ENCODE data around the gene TLE2.
"Not testable (repeated sequence)": the region's sequence is repeated elsewhere in the genome, so short reads cannot be mapped to it uniquely, and the experiment has no call there.

The TLE2 gene

DNA sequence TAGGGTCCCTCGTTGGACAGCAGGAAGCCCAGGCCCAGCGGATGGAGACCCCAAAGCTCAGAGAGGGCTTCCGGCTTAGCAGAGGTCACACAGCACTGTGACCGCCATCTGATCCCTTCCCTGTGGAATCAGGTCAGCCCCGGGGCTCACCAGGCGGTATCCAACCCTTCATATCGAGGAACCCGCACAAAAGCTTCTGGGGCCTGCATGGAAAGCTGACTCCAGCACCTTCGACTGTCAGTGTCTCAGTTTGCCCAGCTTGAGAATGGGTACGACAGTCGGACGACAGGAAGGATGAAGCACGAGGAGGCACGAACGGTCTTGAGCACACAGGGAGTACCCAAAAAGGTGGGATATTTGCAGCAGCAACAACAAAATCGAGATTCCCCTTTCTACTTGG is 30.6 kb upstream of the TLE2 start:
- Mint-ChIP-seq H3K4me1 (peaks cover 71% of the 10 kb centered on the region), H3K27ac (peak overlapping the region in 1 of 2 donors; percentile 27), H3K27me3 (no peaks in the 10 kb centered on the region), H3K4me3 (peak overlapping the region in 1 of 2 donors; percentile 18), H3K9me3 (no peaks in the 10 kb centered on the region)
- DNase-seq = no peak
- ATAC-seq = no peak

GRCh38 chr19:3058821-3059314 is 29.8 kb upstream of the TLE2 start:
- no peak overlapping the region for H3K4me3 Mint-ChIP-seq
- H3K27ac Mint-ChIP-seq = no peak overlapping the region
- ATAC-seq (no peak), DNase-seq (no peak)
- peaks cover 78% of the 10 kb centered on the region for H3K4me1 Mint-ChIP-seq
- no peaks in the 10 kb centered on the region for H3K9me3 Mint-ChIP-seq
- H3K27me3 Mint-ChIP-seq = no peaks in the 10 kb centered on the region

- Mint-ChIP-seq H3K27ac (peak overlapping the region in 1 of 2 donors; percentile 4), H3K4me1 (peaks cover 78% of the 10 kb centered on the region), H3K9me3 (no peaks in the 10 kb centered on the region), H3K4me3 (no peak overlapping the region), H3K27me3 (no peaks in the 10 kb centered on the region)
- ATAC-seq (no peak), DNase-seq (no peak)
Observed at GRCh38 chr19:3058009-3058820, 29.1 kb upstream of the TLE2 start.

- no peaks in the 10 kb centered on the region for H3K27me3 Mint-ChIP-seq
- H3K27ac Mint-ChIP-seq = no peak overlapping the region
- H3K4me1 Mint-ChIP-seq = peaks cover 80% of the 10 kb centered on the region
- H3K9me3 Mint-ChIP-seq = no peaks in the 10 kb centered on the region
- DNase-seq = no peak
- ATAC-seq = no peak
- H3K4me3 Mint-ChIP-seq = no peak overlapping the region
Observed at GRCh38 chr19:3057275-3057714, 28.2 kb upstream of the TLE2 start.

DNA sequence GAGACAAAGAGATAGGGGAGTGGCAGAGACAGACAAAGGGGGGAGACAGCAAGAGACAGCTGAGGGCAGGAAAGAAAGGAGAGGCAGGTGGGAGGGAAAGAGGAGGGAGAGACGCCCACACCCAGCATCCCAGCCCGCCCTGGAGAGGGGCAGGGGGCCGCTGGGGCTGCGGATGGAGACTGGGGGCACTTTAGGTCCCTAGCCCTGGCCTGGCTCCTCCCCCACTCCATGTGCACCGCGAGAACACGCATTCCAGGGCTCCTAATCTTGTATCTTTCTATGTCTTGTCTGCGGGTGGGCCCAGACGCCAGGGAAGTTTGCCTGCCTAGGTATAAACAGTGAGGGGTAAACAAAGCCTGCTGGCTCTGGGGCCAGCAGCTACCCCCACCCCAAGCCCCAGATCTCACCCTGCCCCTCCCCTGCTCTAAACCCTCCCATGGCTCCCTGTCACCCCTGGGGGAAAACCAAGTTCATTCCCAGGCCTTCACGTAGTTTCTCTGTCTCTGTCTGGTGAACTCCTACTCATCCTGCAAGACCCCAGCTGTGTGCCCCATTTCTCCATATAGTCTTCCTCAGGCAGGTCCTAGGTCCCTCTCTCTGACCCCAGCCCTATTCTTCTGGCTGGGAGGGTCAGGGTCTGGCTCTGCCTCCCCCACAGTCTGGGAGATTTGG is 27.5 kb upstream of the TLE2 start:
- no peak for DNase-seq
- Mint-ChIP-seq H3K4me1 (peaks cover 80% of the 10 kb centered on the region), H3K27me3 (no peaks in the 10 kb centered on the region), H3K27ac (no peak overlapping the region), H3K4me3 (no peak overlapping the region), H3K9me3 (no peaks in the 10 kb centered on the region)
- no peak for ATAC-seq

- H3K27ac Mint-ChIP-seq = peak overlapping the region in 1 of 2 donors; percentile 71
- DNase-seq (no peak), ATAC-seq (no peak)
- H3K27me3 Mint-ChIP-seq = no peaks in the 10 kb centered on the region
- no peaks in the 10 kb centered on the region for H3K9me3 Mint-ChIP-seq
- H3K4me3 Mint-ChIP-seq = no peak overlapping the region
- peaks cover 79% of the 10 kb centered on the region for H3K4me1 Mint-ChIP-seq
Observed at GRCh38 chr19:3055741-3056416, 26.8 kb upstream of the TLE2 start.

DNA sequence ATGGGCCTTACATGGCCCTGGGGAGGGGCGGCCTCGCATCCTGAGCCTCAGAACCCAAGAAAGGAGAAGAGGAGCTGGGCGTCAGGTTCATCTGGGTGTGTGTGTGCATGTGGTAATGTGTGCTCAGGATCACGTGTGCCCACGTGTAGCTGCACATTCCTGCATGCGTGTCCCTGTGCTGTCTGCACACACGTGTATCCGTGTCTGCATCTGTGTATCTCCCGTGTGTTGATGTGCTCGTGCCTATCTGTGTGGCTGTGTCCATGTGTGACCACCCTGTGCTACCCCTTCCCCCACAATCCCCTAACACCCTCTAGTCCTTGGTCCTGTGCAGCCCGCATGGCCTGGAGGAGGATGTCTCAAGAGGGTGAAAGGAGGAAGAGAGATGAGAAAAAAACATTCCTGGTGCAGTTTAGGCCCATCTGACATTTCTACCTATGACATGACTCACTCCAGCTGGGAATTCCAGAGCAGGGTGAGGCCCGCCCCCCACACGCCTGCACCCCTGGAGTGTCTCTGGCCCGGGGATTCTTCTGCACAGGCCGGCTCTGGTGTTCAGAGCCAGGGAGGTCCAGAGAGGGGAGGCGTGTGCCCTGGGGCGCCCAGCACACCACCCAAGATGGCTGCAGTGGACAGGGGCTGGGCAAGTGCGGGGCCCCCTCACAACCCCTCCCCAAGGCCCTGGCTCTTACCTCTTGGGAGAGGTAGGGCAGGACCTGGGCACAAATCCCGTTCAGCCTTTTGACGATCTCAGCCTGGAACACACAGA is 26.1 kb upstream of the TLE2 start:
- no peaks in the 10 kb centered on the region for H3K27me3 Mint-ChIP-seq
- DNase-seq (no peak), ATAC-seq (peak; percentile 32)
- no peaks in the 10 kb centered on the region for H3K9me3 Mint-ChIP-seq
- no peak overlapping the region for H3K4me3 Mint-ChIP-seq
- H3K4me1 Mint-ChIP-seq = peaks cover 73% of the 10 kb centered on the region
- H3K27ac Mint-ChIP-seq = no peak overlapping the region

DNA sequence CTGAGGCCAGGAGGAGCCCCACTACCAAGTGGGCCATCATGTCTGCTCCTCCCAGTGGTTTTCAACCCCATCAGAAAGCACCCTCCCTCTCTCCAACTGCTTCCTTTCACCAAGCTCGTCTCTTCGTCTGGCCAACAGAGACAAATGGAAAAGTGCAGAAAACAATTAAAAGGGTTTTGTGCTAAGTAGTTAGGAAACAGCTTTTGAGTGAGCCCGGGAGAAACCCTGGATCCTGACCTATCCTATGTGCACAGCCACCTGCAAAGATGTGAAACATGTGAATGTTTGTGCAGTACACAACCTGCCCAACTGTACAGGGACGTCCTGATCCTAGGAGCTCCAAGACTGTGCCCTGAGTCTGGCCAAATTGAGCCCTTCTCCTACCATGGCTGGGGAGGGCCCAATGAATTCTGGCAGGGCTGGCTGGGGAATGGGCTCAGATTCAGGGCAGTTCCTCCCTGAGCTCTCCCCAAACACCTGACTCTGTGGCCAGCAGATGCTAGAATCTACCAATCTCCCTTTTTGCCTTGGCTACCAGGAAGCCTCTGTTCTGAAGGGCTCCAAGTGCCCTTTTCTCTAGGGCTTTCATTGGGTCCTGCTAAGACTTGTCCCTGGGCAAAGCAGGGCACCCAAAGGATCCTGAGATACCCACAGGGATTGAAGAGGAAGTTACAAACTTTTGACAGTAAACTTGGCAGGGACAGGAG is 25.3 kb upstream of the TLE2 start:
- no peak for ATAC-seq
- Mint-ChIP-seq H3K9me3 (no peaks in the 10 kb centered on the region), H3K4me3 (no peak overlapping the region), H3K27ac (no peak overlapping the region), H3K4me1 (peaks cover 67% of the 10 kb centered on the region), H3K27me3 (no peaks in the 10 kb centered on the region)
- DNase-seq = no peak

DNA sequence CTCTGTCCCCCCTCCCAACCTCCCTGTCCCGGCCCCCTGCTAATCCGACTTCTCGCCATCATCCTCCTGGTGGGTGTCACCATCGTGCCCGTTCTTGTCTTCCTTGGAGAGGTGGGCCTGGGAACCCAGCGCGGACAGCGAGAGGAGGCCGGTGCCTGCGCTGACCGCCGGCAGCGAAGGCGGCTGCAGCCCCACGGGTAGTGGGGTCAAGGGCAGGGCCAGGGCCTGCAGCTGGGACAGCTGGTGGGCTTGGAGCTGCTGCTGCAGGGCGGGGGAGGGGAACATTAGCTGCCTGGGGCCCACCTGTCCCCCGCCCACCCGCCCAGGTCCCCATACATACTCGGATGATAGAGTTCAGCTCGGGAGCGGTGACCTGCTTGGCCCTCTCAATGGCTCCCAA is 24.7 kb upstream of the TLE2 start:
- Mint-ChIP-seq H3K27ac (no peak overlapping the region), H3K4me3 (no peak overlapping the region), H3K9me3 (no peaks in the 10 kb centered on the region), H3K27me3 (no peaks in the 10 kb centered on the region), H3K4me1 (peaks cover 69% of the 10 kb centered on the region)
- DNase-seq (no peak), ATAC-seq (no peak)

GRCh38 chr19:3053218-3053621 is 24.1 kb upstream of the TLE2 start:
- H3K27me3 Mint-ChIP-seq = no peaks in the 10 kb centered on the region
- ATAC-seq (peak; percentile 19), DNase-seq (no peak)
- peaks cover 64% of the 10 kb centered on the region for H3K4me1 Mint-ChIP-seq
- H3K4me3 Mint-ChIP-seq = no peak overlapping the region
- H3K27ac Mint-ChIP-seq = no peak overlapping the region
- H3K9me3 Mint-ChIP-seq = no peaks in the 10 kb centered on the region

DNA sequence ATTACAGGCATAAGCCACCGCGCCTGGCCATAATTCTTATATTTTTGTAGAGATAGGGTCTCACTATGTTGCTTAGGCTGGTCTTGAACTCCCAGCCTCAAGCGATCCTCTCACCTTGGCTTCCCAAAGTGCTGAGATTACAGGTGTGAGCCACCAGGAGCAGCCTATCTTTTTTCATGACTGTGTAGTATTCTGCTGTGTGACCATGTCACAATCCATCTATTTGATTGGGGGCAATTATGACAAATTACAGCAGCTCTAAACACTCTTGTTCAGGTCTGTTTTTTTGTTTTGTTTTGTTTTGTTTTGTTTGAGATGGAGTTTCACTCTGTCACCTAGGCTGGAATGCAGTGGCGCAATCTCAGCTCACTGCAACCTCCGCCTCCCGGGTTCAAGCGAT is 20.9 kb upstream of the TLE2 start:
- peaks cover 40% of the 10 kb centered on the region for H3K4me1 Mint-ChIP-seq
- not testable (repeated sequence) for H3K9me3 Mint-ChIP-seq, DNase-seq, H3K27ac Mint-ChIP-seq, H3K4me3 Mint-ChIP-seq, ATAC-seq, H3K27me3 Mint-ChIP-seq

DNA sequence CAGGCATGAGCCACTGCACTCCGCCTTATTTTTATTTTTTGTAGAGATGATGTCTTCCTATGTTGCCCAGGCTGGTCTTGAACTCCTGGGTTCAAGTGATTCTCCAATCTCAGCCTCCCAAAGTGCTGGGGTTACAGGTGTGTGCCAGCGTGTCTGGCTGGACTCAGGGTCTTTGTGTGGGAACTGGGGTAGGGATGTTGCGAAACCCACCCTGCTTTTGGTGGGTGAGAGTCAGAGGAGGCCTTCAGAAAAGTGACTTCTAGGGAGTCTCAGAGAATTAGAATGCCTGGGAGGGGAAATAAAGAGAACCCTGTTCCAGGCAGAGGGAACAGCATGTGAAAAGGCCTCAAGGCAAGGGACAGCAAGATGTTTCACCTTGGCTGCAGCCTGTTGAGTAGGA is 20.0 kb upstream of the TLE2 start:
- peaks cover 31% of the 10 kb centered on the region for H3K4me1 Mint-ChIP-seq
- no peak overlapping the region for H3K4me3 Mint-ChIP-seq
- ATAC-seq = no peak
- DNase-seq = no peak
- H3K9me3 Mint-ChIP-seq = no peaks in the 10 kb centered on the region
- H3K27ac Mint-ChIP-seq = no peak overlapping the region
- peaks cover 9% of the 10 kb centered on the region for H3K27me3 Mint-ChIP-seq

DNA sequence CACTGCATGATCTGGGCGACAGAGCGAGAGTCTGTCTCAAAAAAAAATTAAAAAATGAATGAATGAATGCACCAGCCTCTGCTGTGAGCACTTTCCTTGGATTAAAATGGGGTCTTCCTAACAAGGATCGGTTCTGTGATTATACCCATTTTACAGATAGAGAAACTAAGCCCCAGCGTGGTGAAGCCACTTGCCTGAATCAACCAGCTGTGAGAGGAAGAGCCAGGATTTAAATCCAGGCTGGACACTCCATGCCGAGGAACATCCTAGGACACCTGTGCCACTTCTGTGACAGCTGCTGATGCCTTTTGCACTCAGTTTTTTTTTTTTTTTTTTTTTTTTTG is 19.1 kb upstream of the TLE2 start:
- ATAC-seq (no peak), DNase-seq (no peak)
- peaks cover 9% of the 10 kb centered on the region for H3K27me3 Mint-ChIP-seq
- peak overlapping the region in 1 of 2 donors; percentile 90 for H3K4me3 Mint-ChIP-seq
- peaks cover 21% of the 10 kb centered on the region for H3K4me1 Mint-ChIP-seq
- H3K9me3 Mint-ChIP-seq = no peaks in the 10 kb centered on the region
- H3K27ac Mint-ChIP-seq = no peak overlapping the region

DNA sequence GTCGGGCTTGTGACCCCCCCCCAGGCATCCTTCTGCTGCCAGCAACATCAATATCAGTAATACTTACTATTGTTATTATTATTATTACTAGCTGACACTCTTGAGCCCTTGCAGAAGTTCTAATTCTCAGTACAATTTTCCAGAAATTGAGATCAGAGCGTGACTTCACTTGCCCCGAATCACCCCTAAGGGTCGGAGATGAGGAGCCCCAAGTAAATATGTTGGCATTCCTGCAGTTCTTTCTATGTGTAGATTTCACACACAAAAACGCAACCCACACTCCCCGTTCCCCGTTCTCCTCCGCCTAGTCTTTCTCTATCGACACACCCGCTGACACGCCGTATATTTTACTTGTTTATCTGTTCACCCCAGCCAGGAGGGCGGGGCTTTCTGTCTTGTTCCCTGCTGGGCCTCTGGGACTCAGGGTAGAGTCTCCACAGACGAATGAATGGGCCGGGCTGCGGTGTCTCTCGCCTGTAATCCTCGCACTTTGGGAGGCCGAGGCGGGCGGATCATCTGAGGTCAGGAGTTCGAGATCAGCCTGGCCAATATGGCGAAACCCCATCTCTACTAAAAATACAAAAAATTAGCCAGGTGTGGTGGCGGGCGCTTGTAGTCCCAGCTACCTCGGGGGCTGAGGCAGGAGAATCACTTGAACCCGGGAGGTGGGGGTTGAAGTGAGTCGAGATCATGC is 18.6 kb upstream of the TLE2 start:
- H3K4me1 Mint-ChIP-seq = peaks cover 18% of the 10 kb centered on the region
- peak; percentile 45 to 55 for DNase-seq
- H3K9me3 Mint-ChIP-seq = no peaks in the 10 kb centered on the region
- H3K4me3 Mint-ChIP-seq = peak overlapping the region; percentile 72 to 90
- peak overlapping the region in 1 of 2 donors; percentile 58 for H3K27ac Mint-ChIP-seq
- ATAC-seq = peak; percentile 72
- H3K27me3 Mint-ChIP-seq = peaks cover 9% of the 10 kb centered on the region
